Prostate gland (tissue), 2 donors: Measurements from ENCODE around the gene IWS1. TPM values are rescaled to one million over a fixed set of nuclear protein-coding genes. Genes with fewer than 3 reads are reported as not detected.
A peak's percentile ranks its signal among the peaks of the same experiment; 100 is the strongest.
"Not testable (repeated sequence)": the region's sequence is repeated elsewhere in the genome, so short reads cannot be mapped to it uniquely, and the experiment has no call there.

Experiments used
- DNase-seq: peaks from one replicate; pipeline ENCODE4 v3.0.0-alpha.2; 2019; ENCODE audit warnings: low spot score
- H3K27ac ChIP-seq, 2 donors: fragments of 200-600 bp; sonication (generic); 2 replicates each; pipeline ENCODE4 v1.5.1; 2017 to 2019
- H3K27me3 ChIP-seq: fragments of 200-600 bp; sonication (generic); replicated peaks from 2 replicates; pipeline ENCODE4 v1.5.1; 2019; ENCODE audit not compliant: insufficient read depth
- H3K36me3 ChIP-seq, 2 donors: fragments of 200-600 bp; sonication (generic); 1 replicate in 1 of 2; 2 replicates in 1 of 2; pipeline versions ENCODE4 v1.5.1 to v1.8.1; 2017 to 2019
- H3K4me1 ChIP-seq: fragments of 200-600 bp; sonication (generic); replicated peaks from 2 replicates; pipeline ENCODE4 v1.5.1; 2019
- H3K4me3 ChIP-seq, 2 donors: fragments of 200-600 bp; sonication (generic); 2 replicates each; pipeline ENCODE4 v1.5.1; 2017 to 2019
- H3K9me3 ChIP-seq: fragments of 200-600 bp; sonication (generic); 2 replicates; pipeline ENCODE4 v1.5.1; 2017
- CTCF ChIP-seq, 4 experiments: fragments of 200-600 bp in 2 of 4; fragments of 450-650 bp in 2 of 4; sonication (generic) in 2 of 4; IDR thresholded peaks; 1 replicate in 3 of 4; 2 replicates in 1 of 4; pipeline ENCODE4 v1.5.1; 2016 to 2019; ENCODE audit warnings: antibody characterized with exemption in 4 of 4, mild to moderate bottlenecking in 2 of 4, moderate library complexity in 2 of 4
- POLR2A ChIP-seq: fragments of 450-650 bp; IDR thresholded peaks from one replicate; pipeline ENCODE4 v1.6.1; 2016; ENCODE audit warnings: antibody characterized with exemption, mild to moderate bottlenecking
- POLR2AphosphoS5 ChIP-seq: sonication (generic); formaldehyde crosslinking; IDR thresholded peaks from one replicate; pipeline ENCODE4 v1.6.1; 2017; ENCODE audit warnings: antibody characterized with exemption
- WGBS: methylation state at CpG from one replicate; pipeline ENCODE4 v1.1.5; 2018; 5-methylcytosine and 5-hydroxymethylcytosine counted together
- intact Hi-C: fragments of 100-400 bp; cut with DNase I; formaldehyde crosslinking; loops from one replicate; pipeline ENCODE4 v1.14.2; 2022
- total RNA-seq, 2 donors: library from RNA; depleted of rRNA; stranded (reverse); fragments of >200 nt; gene quantifications; one replicate each; pipeline ENCODE4 v1.1.0, GENCODE V29; 2016

IWS1 gene
- total RNA-seq, 2 donors from 2014 or later, result 36.6 to 42.3 TPM

- Histone ChIP-seq H3K4me3 (no peak overlapping the region), H3K27ac (no peak overlapping the region), H3K9me3 (no peaks in the 10 kb centered on the region), H3K4me1 (no peaks in the 10 kb centered on the region), H3K36me3 (no peaks in the 10 kb centered on the region), H3K27me3 (no peaks in the 10 kb centered on the region)
- no peak for DNase-seq
- peak in 1 of 4 experiments; percentile 7 for TF ChIP-seq CTCF (IDR thresholded peaks at IDR 0.05)
- TF ChIP-seq POLR2AphosphoS5, result no peak
- WGBS, result 98% methylated on average over 3 of the region's 4 CpGs
- intact Hi-C loops, result no loop called here
Measured at GRCh38 chr2:127531221-127531648, 4.9 kb upstream of the IWS1 start.

- H3K4me1 ChIP-seq, result no peaks in the 10 kb centered on the region
- H3K27ac ChIP-seq, result no peak overlapping the region
- no peak for DNase-seq
- no peaks in the 10 kb centered on the region for H3K36me3 ChIP-seq
- WGBS, result 89% methylated on average over 3 of the region's 3 CpGs
- H3K27me3 ChIP-seq, result no peaks in the 10 kb centered on the region
- no peaks in the 10 kb centered on the region for H3K9me3 ChIP-seq
- H3K4me3 ChIP-seq, result no peak overlapping the region
- intact Hi-C loops, result no loop called here
- TF ChIP-seq POLR2A (no peak), POLR2AphosphoS5 (no peak), CTCF (IDR thresholded peaks at IDR 0.05) (no peak)
Measured at GRCh38 chr2:127530245-127531140, 4.2 kb upstream of the IWS1 start.

- not testable (repeated sequence) for H3K9me3 ChIP-seq, DNase-seq, H3K4me3 ChIP-seq, H3K4me1 ChIP-seq, H3K36me3 ChIP-seq, H3K27ac ChIP-seq, H3K27me3 ChIP-seq
- intact Hi-C loops, result loop anchor here (10.0 kb wide), 1 partner anchor 145 kb away; the partner anchor contains the start of gene LIMS2
- 86% methylated on average over 2 of the region's 2 CpGs for WGBS
Measured at GRCh38 chr2:127529416-127529815, 3.1 kb upstream of the IWS1 start.

GRCh38 chr2:127528487-127528886 is 2.2 kb upstream of the IWS1 start:
- no peaks in the 10 kb centered on the region for H3K27me3 ChIP-seq
- H3K36me3 ChIP-seq, result no peaks in the 10 kb centered on the region
- no peak overlapping the region for H3K4me3 ChIP-seq
- no peak overlapping the region for H3K27ac ChIP-seq
- no peaks in the 10 kb centered on the region for H3K9me3 ChIP-seq
- intact Hi-C loops, result loop anchor here (10.0 kb wide), 1 partner anchor 146 kb away; the partner anchor contains the start of gene LIMS2
- H3K4me1 ChIP-seq, result no peaks in the 10 kb centered on the region
- TF ChIP-seq POLR2A (no peak), POLR2AphosphoS5 (no peak), CTCF (IDR thresholded peaks at IDR 0.05) (no peak)
- DNase-seq, result no peak
- 76% methylated on average over 4 of the region's 4 CpGs for WGBS

GRCh38 chr2:127527001-127527804 is 914 bp upstream of the IWS1 start:
- no peaks in the 10 kb centered on the region for H3K36me3 ChIP-seq
- no peaks in the 10 kb centered on the region for H3K4me1 ChIP-seq
- H3K27ac ChIP-seq, result peak overlapping the region; percentile 91 to 92
- intact Hi-C loops, result loop anchor here (10.0 kb wide), 1 partner anchor 148 kb away; the partner anchor contains the start of gene LIMS2
- H3K27me3 ChIP-seq, result no peaks in the 10 kb centered on the region
- 13% methylated on average over 13 of the region's 13 CpGs for whole genome bisulfite sequencing
- H3K9me3 ChIP-seq, result no peaks in the 10 kb centered on the region
- TF ChIP-seq CTCF (IDR thresholded peaks at IDR 0.05), result no peak
- peak; percentile 41 for TF ChIP-seq POLR2A
- TF ChIP-seq POLR2AphosphoS5, result peak; percentile 82
- DNase-seq, result peak; percentile 71
- H3K4me3 ChIP-seq, result peak overlapping the region; percentile 87 to 95
